HepG2 (cell line): ENCODE measurements around the gene TTC32. TPM values are rescaled to one million over a fixed set of nuclear protein-coding genes. Genes with fewer than 3 reads are reported as not detected.

Source experiments
- CEBPB ChIP-seq: IDR thresholded peaks from 2 replicates; pipeline ENCODE4 v1.6.1; 2011; ENCODE audit warnings: low read depth, low read length, improper control_type of control experiment, borderline replicate concordance
- FOXA1 ChIP-seq, 2 experiments: fragments of 450-650 bp in 1 of 2; sonication (generic) in 1 of 2; formaldehyde crosslinking in 1 of 2; IDR thresholded peaks; 2 replicates each; pipeline versions ENCODE4 v1.4.0 to v1.6.1; 2016 to 2020; ENCODE audit warnings: missing genetic modification reagents in 1 of 2
- IRX3 ChIP-seq: sonication (generic); formaldehyde crosslinking; IDR thresholded peaks from 2 replicates; pipeline ENCODE4 v1.8.1; 2023; ENCODE audit warnings: mild to moderate bottlenecking, low read depth, missing genetic modification reagents, borderline replicate concordance
- MTF2 ChIP-seq: sonication (generic); formaldehyde crosslinking; IDR thresholded peaks from 2 replicates; pipeline ENCODE4 v1.5.0; 2020; ENCODE audit warnings: missing genetic modification reagents, borderline replicate concordance
- NFYB ChIP-seq: sonication (generic); formaldehyde crosslinking; IDR thresholded peaks from 2 replicates; pipeline ENCODE4 v1.4.0; 2020; ENCODE audit warnings: missing genetic modification reagents
- PCBP1 ChIP-seq: fragments of 200-400 bp; formaldehyde crosslinking; IDR thresholded peaks from 2 replicates; pipeline ENCODE4 v1.6.1; 2017; ENCODE audit warnings: mild to moderate bottlenecking, low read depth, low read length, borderline replicate concordance
- RARA ChIP-seq: IDR thresholded peaks from 2 replicates; pipeline ENCODE4 v1.6.1; 2016; ENCODE audit warnings: missing genetic modification reagents, missing compliant biosample characterization
- RBM22 ChIP-seq: fragments of 200-400 bp; formaldehyde crosslinking; optimal IDR thresholded peaks from 2 replicates; pipeline ENCODE3; 2017; ENCODE audit warnings: mild to moderate bottlenecking, low read length, moderate library complexity
- SAFB2 ChIP-seq: sonication (generic); formaldehyde crosslinking; IDR thresholded peaks from 2 replicates; pipeline ENCODE4 v1.5.1; 2020; ENCODE audit warnings: missing genetic modification reagents, low read depth, mild to moderate bottlenecking, borderline replicate concordance
- SIN3B ChIP-seq: fragments of 150-350 bp; IDR thresholded peaks from 2 replicates; pipeline ENCODE4 v1.6.1; 2014; ENCODE audit warnings: low read length
- SMAD3 ChIP-seq: sonication (generic); formaldehyde crosslinking; IDR thresholded peaks from 2 replicates; pipeline ENCODE4 v1.4.0; 2020; ENCODE audit warnings: missing genetic modification reagents
- SSRP1 ChIP-seq: IDR thresholded peaks from 2 replicates; pipeline ENCODE4 v1.6.1; 2016; ENCODE audit warnings: control low read depth
- TAF1 ChIP-seq: sonication (generic); formaldehyde crosslinking; IDR thresholded peaks from 2 replicates; pipeline ENCODE4 v1.4.0; 2020; ENCODE audit warnings: missing genetic modification reagents
- ZNF136 ChIP-seq: sonication (generic); formaldehyde crosslinking; IDR thresholded peaks from 2 replicates; pipeline ENCODE4 v1.8.1; 2022; ENCODE audit warnings: low read depth, mild to moderate bottlenecking, moderate library complexity, missing genetic modification reagents
- ZNF33B ChIP-seq: sonication (generic); formaldehyde crosslinking; IDR thresholded peaks from 2 replicates; pipeline ENCODE4 v1.5.1; 2020; ENCODE audit warnings: mild to moderate bottlenecking, missing genetic modification reagents
- ZNF441 ChIP-seq: sonication (generic); formaldehyde crosslinking; IDR thresholded peaks from 2 replicates; pipeline ENCODE4 v1.7.0; 2021; ENCODE audit warnings: missing genetic modification reagents, borderline replicate concordance
- ZNF460 ChIP-seq: sonication (generic); formaldehyde crosslinking; IDR thresholded peaks from 2 replicates; pipeline ENCODE4 v1.5.1; 2020; ENCODE audit warnings: missing genetic modification reagents, mild to moderate bottlenecking, borderline replicate concordance
- ZNF501 ChIP-seq: sonication (generic); formaldehyde crosslinking; IDR thresholded peaks from 2 replicates; pipeline ENCODE4 v1.5.1; 2020; ENCODE audit warnings: mild to moderate bottlenecking, moderate library complexity, missing genetic modification reagents
- ZNF563 ChIP-seq: sonication (generic); formaldehyde crosslinking; IDR thresholded peaks from 2 replicates; pipeline ENCODE4 v1.8.0; 2022; ENCODE audit warnings: mild to moderate bottlenecking, moderate library complexity, missing genetic modification reagents
- ZNF569 ChIP-seq: sonication (generic); formaldehyde crosslinking; IDR thresholded peaks from 2 replicates; pipeline ENCODE4 v1.5.0; 2020; ENCODE audit warnings: mild to moderate bottlenecking, missing genetic modification reagents, moderate library complexity, borderline replicate concordance
- ZSCAN12 ChIP-seq: sonication (generic); formaldehyde crosslinking; IDR thresholded peaks from 2 replicates; pipeline ENCODE4 v1.9.0; 2021; ENCODE audit warnings: mild to moderate bottlenecking, missing genetic modification reagents
- polyA plus RNA-seq, 8 experiments: library from polyadenylated mRNA; depleted of rRNA in 3 of 8; stranded (reverse) in 7 of 8; unstranded in 1 of 8; fragments of >200 nt; fragmentation: Illumina TruSeq in 4 of 8; extraction: Trizol in 4 of 8; gene quantifications; 2 replicates each; pipeline versions ENCODE4 v1.2.1 to v1.2.3, GENCODE V29; 2011 to 2016; ENCODE audit warnings: low read depth in 4 of 8, missing spikeins in 1 of 8, mixed read lengths in 1 of 8; ENCODE audit not compliant: insufficient read depth in 1 of 8
- total RNA-seq, 5 experiments: library from RNA; depleted of rRNA; stranded (reverse); fragments of >200 nt; fragmentation: Illumina TruSeq; extraction: Trizol; gene quantifications; 2 replicates each; pipeline ENCODE4 v1.2.3, GENCODE V29; 2016; ENCODE audit warnings: low read depth in 1 of 5
- TF ChIP-seq, protein P1 (sequence below): sonication (generic); formaldehyde crosslinking; IDR thresholded peaks from 2 replicates; pipeline ENCODE4 v1.4.0; 2020; ENCODE audit warnings: missing genetic modification reagents
- TF ChIP-seq, protein P2 (sequence below): sonication (generic); formaldehyde crosslinking; IDR thresholded peaks from 2 replicates; pipeline ENCODE4 v1.5.0; 2020; ENCODE audit warnings: mild to moderate bottlenecking, missing genetic modification reagents
- TF ChIP-seq, protein P3 (sequence below): sonication (generic); formaldehyde crosslinking; IDR thresholded peaks from 2 replicates; pipeline ENCODE4 v1.4.0; 2020; ENCODE audit warnings: missing genetic modification reagents
- TF ChIP-seq, protein P4 (sequence below): sonication (generic); formaldehyde crosslinking; IDR thresholded peaks from 2 replicates; pipeline ENCODE4 v1.4.0; 2020; ENCODE audit warnings: missing genetic modification reagents

TTC32 gene
- total and polyA plus RNA-seq, 2 of the 13 experiments (the other 11 are each of a cell fraction or from before 2014, with no cell fraction given) = 21.6 to 38.3 TPM

DNA sequence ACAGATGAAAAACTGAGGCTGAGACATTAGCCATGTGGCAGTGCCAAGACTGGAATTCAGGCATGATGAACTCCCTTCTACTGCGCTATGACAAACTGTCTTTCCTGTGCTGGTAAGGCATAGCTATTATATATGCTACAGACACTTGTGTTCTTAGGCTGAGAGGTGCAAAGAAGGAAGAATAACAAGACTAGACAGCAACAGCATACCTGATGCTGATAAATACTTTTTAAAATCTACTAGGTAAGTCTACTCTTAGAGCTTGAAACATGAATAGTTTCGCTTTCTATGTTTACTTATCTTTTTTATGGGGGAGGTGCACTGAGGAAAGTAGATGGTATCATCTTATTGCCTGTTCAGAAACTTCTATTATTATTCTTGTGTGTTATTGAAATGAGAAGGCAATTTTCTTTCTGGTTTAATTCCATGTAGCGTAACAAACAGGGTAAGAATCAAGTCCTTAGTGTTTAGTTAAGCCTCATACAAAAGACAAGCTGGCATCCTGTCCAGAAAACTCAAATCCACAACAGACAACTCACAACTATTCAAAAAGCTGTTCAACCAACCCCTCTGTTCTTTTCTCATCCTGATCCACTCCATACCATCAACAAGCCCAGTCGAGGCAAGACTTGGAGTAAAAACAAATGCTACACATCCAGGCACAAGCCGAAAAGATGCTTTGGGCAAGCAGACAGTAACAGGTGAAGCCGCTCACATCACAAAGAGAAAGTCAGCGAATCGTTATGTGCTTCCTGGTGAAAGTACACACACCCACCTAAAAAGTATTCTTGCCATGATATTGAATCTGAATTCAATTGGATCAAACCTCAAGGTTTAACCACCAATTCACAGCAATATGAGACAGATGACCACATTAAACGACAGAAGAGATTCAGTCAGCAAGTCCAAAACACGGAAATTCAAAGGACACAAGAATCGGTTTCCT lies 1.5 kb downstream of the TTC32 start (continued):
- TF ChIP-seq MTF2 (CRISPR knock-in tag) = no peak
- no peak for TF ChIP-seq RARA (CRISPR knock-in tag)
- no peak for TF ChIP-seq ZNF563 (CRISPR knock-in tag)
- no peak for TF ChIP-seq SMAD3 (CRISPR knock-in tag)
- no peak for TF ChIP-seq IRX3
- no peak for TF ChIP-seq ZNF441
- peak; percentile 19 for TF ChIP-seq RBM22
- TF ChIP-seq SAFB2 = no peak
- TF ChIP-seq, protein P1, sequence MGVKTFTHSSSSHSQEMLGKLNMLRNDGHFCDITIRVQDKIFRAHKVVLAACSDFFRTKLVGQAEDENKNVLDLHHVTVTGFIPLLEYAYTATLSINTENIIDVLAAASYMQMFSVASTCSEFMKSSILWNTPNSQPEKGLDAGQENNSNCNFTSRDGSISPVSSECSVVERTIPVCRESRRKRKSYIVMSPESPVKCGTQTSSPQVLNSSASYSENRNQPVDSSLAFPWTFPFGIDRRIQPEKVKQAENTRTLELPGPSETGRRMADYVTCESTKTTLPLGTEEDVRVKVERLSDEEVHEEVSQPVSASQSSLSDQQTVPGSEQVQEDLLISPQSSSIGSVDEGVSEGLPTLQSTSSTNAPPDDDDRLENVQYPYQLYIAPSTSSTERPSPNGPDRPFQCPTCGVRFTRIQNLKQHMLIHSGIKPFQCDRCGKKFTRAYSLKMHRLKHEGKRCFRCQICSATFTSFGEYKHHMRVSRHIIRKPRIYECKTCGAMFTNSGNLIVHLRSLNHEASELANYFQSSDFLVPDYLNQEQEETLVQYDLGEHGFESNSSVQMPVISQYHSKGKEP (CRISPR knock-in tag) = no peak
- TF ChIP-seq ZNF569 (CRISPR knock-in tag) = no peak
- no peak for TF ChIP-seq ZNF460
- no peak for TF ChIP-seq ZNF33B (CRISPR knock-in tag)
- TF ChIP-seq, protein P2, sequence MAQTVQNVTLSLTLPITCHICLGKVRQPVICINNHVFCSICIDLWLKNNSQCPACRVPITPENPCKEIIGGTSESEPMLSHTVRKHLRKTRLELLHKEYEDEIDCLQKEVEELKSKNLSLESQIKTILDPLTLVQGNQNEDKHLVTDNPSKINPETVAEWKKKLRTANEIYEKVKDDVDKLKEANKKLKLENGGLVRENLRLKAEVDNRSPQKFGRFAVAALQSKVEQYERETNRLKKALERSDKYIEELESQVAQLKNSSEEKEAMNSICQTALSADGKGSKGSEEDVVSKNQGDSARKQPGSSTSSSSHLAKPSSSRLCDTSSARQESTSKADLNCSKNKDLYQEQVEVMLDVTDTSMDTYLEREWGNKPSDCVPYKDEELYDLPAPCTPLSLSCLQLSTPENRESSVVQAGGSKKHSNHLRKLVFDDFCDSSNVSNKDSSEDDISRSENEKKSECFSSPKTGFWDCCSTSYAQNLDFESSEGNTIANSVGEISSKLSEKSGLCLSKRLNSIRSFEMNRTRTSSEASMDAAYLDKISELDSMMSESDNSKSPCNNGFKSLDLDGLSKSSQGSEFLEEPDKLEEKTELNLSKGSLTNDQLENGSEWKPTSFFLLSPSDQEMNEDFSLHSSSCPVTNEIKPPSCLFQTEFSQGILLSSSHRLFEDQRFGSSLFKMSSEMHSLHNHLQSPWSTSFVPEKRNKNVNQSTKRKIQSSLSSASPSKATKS (CRISPR knock-in tag) = 0 out of 2 replicates have a peak, but pooled peaks have one; percentile 15
- TF ChIP-seq ZSCAN12 (CRISPR knock-in tag) = no peak
- TF ChIP-seq NFYB (CRISPR knock-in tag) = no peak
- TF ChIP-seq ZNF136 (CRISPR knock-in tag) = 0 out of 2 replicates have a peak, but pooled peaks have one; percentile 26
- TF ChIP-seq ZNF501 (CRISPR knock-in tag) = no peak
- no peak for TF ChIP-seq PCBP1
- no peak for TF ChIP-seq SSRP1 (CRISPR knock-in tag)
- no peak for TF ChIP-seq FOXA1 (IDR thresholded peaks at IDR 0.05)
- peak; percentile 44 for TF ChIP-seq FOXA1 (CRISPR knock-in tag; IDR thresholded peaks at IDR 0.05)
- TF ChIP-seq CEBPB = no peak
- TF ChIP-seq, protein P3, sequence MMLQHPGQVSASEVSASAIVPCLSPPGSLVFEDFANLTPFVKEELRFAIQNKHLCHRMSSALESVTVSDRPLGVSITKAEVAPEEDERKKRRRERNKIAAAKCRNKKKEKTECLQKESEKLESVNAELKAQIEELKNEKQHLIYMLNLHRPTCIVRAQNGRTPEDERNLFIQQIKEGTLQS (CRISPR knock-in tag) = no peak
- TF ChIP-seq, protein P4, sequence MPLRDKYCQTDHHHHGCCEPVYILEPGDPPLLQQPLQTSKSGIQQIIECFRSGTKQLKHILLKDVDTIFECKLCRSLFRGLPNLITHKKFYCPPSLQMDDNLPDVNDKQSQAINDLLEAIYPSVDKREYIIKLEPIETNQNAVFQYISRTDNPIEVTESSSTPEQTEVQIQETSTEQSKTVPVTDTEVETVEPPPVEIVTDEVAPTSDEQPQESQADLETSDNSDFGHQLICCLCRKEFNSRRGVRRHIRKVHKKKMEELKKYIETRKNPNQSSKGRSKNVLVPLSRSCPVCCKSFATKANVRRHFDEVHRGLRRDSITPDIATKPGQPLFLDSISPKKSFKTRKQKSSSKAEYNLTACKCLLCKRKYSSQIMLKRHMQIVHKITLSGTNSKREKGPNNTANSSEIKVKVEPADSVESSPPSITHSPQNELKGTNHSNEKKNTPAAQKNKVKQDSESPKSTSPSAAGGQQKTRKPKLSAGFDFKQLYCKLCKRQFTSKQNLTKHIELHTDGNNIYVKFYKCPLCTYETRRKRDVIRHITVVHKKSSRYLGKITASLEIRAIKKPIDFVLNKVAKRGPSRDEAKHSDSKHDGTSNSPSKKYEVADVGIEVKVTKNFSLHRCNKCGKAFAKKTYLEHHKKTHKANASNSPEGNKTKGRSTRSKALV = no peak
- TF ChIP-seq SIN3B = no peak
- no peak for TF ChIP-seq TAF1 (CRISPR knock-in tag)
